Mucosa of descending colon (tissue), 3 donors: ENCODE measurements around the gene HIP1R. TPM values are rescaled to one million over a fixed set of nuclear protein-coding genes. Genes with fewer than 3 reads are reported as not detected.

ENCODE experiments used
- ATAC-seq: fragments of 200-7000 bp; cut with Tn5 transposase; one replicate; pipeline ENCODE4 v1.9.1; 2020; ENCODE audit warnings: mild to moderate bottlenecking, moderate library complexity
- DNase-seq, 3 donors: peaks; one replicate each; pipeline ENCODE4 v3.0.0-alpha.2; 2020
- H3K36me3 ChIP-seq: fragments of 200-600 bp; one replicate; pipeline ENCODE4 v1.8.0; 2021; ENCODE audit warnings: low read depth, mild to moderate bottlenecking
- H3K4me1 ChIP-seq: fragments of 200-600 bp; one replicate; pipeline ENCODE4 v1.8.0; 2021; ENCODE audit warnings: low read depth, mild to moderate bottlenecking
- H3K4me3 ChIP-seq: fragments of 200-600 bp; one replicate; pipeline ENCODE4 v1.8.0; 2021; ENCODE audit warnings: mild to moderate bottlenecking
- H3K9me3 ChIP-seq: fragments of 200-600 bp; one replicate; pipeline ENCODE4 v1.8.0; 2021; ENCODE audit warnings: mild to moderate bottlenecking
- CTCF ChIP-seq: fragments of 200-600 bp; IDR thresholded peaks from one replicate; pipeline ENCODE4 v1.8.0; 2022; ENCODE audit warnings: antibody characterized with exemption, mild to moderate bottlenecking
- intact Hi-C, 2 donors: fragments of 100-400 bp; cut with DNase I in 1 of 2; cut with micrococcal nuclease in 1 of 2; formaldehyde crosslinking; loops; one replicate each; pipeline versions ENCODE4 v1.11.0 to v1.11.1; 2022; cut with DNase I, micrococcal nuclease
- total RNA-seq, 3 donors: library from RNA; stranded (reverse); fragmentation: NEBNext Ultra II Directional in 2 of 3; extraction: Animal tissue kit (Norgen Biotek cat#: 25700) in 2 of 3; gene quantifications; one replicate each; pipeline versions ENCODE4 v1.2.1 to v1.2.4, GENCODE V29; 2021 to 2023
- donor health status: DM: no; HTN: no; CAD: no; lungs with moderate emphysema.
- donor health status: DM: no; HTN: no; CAD: no.
- donor health status: DM: no; HTN: yes; CAD: no.

The HIP1R gene
- total RNA-seq, 3 donors from 2014 or later = 37.8 to 76.5 (median 73.1) TPM

GRCh38 chr12:122840580-122841513 lies 5.6 kb downstream of the HIP1R start:
- peak in 1 of 3 donors; percentile 24 for DNase-seq
- Histone ChIP-seq H3K4me3 (no peak overlapping the region), H3K4me1 (peaks cover 42% of the 10 kb centered on the region), H3K36me3 (no peaks in the 10 kb centered on the region), H3K9me3 (no peaks in the 10 kb centered on the region)
- ATAC-seq = no peak
- intact Hi-C loops = no loop called here
- no peak for TF ChIP-seq CTCF

- no peak for ATAC-seq
- intact Hi-C loops = no loop called here
- no peaks in the 10 kb centered on the region for H3K9me3 ChIP-seq
Measured at GRCh38 chr12:122841544-122842321, 6.5 kb downstream of the HIP1R start.

GRCh38 chr12:122842505-122843405 lies 7.5 kb downstream of the HIP1R start:
- Histone ChIP-seq H3K4me3 (no peak overlapping the region), H3K4me1 (peaks cover 30% of the 10 kb centered on the region), H3K36me3 (no peaks in the 10 kb centered on the region), H3K9me3 (no peaks in the 10 kb centered on the region)
- intact Hi-C loops = no loop called here
- TF ChIP-seq CTCF = no peak
- DNase-seq = peak in 1 of 3 donors; percentile 12
- ATAC-seq = no peak

More at GRCh38 chr12:122841544-122842321, 6.5 kb downstream of the HIP1R start:
- DNase-seq = peak in 1 of 3 donors; percentile 17
- H3K4me3 ChIP-seq = no peak overlapping the region
- peaks cover 40% of the 10 kb centered on the region for H3K4me1 ChIP-seq
- H3K36me3 ChIP-seq = no peaks in the 10 kb centered on the region
- no peak for TF ChIP-seq CTCF

- Histone ChIP-seq H3K4me3 (no peak overlapping the region), H3K9me3 (no peaks in the 10 kb centered on the region), H3K4me1 (peaks cover 23% of the 10 kb centered on the region), H3K36me3 (no peaks in the 10 kb centered on the region)
- DNase-seq (peak in 1 of 3 donors; percentile 22), ATAC-seq (no peak)
- no peak for TF ChIP-seq CTCF
- intact Hi-C loops = no loop called here
Measured at GRCh38 chr12:122843455-122843854, 8.2 kb downstream of the HIP1R start.
